PC-9 (cell line): ENCODE measurements around the gene C13orf46.

ENCODE experiments used
- EZH2 ChIP-seq: fragments of 200-600 bp; sonication (generic); IDR thresholded peaks from 2 replicates; pipeline ENCODE4 v1.8.0; 2017; ENCODE audit warnings: antibody characterized with exemption, low read depth
- TF ChIP-seq, protein P1 (sequence below): fragments of 200-600 bp; sonication (generic); conservative IDR thresholded peaks from 2 replicates; pipeline ENCODE4 v1.6.1; 2017; ENCODE audit warnings: mixed run types, antibody characterized with exemption, mild to moderate bottlenecking, moderate library complexity

DNA sequence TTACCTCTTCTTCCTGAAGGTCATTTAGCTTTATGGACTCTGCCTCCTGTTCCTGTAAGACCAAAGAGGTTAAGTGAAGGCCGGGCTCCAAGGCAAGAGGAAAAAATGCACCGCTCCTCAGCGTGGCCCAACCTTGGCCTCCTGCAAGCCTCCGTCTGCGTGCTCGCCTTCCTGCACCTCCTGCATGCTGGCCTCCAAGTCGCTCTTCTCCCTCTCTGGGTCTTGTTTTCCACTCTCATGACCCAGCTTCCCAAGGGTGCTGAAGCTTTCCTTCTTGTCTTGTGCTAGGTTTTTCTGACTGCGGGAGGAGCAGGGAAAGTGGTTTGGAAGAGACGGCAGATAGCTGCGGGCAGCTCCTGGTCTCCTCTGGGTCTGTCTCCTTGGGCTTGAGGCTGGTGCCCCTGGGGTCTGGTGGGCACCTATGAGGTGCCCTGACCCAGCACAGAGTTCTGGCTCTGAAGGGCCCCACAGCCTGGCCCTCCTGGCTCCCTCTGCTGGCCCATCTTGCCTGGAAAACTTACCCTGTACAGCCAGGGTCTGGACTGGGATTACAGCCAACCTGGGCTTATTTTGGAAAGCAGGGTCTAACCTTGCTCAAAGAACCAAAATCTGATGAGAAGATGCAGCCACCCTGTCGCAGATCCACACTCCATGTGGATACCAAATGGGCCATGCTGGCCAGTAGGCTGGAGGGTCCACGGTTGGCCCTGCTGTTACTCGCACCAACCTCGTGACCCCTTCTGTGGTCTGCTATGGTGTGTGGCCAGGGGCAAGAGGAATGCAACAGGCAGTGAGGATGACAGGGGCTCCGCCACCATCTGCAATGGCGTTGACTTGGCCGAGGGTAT lies 5.2 kb downstream of the C13orf46 start:
- TF ChIP-seq, protein P1, sequence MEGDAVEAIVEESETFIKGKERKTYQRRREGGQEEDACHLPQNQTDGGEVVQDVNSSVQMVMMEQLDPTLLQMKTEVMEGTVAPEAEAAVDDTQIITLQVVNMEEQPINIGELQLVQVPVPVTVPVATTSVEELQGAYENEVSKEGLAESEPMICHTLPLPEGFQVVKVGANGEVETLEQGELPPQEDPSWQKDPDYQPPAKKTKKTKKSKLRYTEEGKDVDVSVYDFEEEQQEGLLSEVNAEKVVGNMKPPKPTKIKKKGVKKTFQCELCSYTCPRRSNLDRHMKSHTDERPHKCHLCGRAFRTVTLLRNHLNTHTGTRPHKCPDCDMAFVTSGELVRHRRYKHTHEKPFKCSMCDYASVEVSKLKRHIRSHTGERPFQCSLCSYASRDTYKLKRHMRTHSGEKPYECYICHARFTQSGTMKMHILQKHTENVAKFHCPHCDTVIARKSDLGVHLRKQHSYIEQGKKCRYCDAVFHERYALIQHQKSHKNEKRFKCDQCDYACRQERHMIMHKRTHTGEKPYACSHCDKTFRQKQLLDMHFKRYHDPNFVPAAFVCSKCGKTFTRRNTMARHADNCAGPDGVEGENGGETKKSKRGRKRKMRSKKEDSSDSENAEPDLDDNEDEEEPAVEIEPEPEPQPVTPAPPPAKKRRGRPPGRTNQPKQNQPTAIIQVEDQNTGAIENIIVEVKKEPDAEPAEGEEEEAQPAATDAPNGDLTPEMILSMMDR: no peak; the same call in 1 of the 2 replicates
- no peak for TF ChIP-seq EZH2
